GM18870 (cell line): ENCODE measurements around the gene ITPR2.
"Not testable (repeated sequence)": the region's sequence is repeated elsewhere in the genome, so short reads cannot be mapped to it uniquely, and the experiment has no call there.

Experiments
- ATAC-seq: cut with Tn5 transposase; IDR thresholded peaks from one replicate; pipeline ENCODE4 v1.9.1; 2021; ENCODE audit warnings: moderate library complexity; ENCODE audit not compliant: unreplicated experiment

Gene ITPR2

DNA sequence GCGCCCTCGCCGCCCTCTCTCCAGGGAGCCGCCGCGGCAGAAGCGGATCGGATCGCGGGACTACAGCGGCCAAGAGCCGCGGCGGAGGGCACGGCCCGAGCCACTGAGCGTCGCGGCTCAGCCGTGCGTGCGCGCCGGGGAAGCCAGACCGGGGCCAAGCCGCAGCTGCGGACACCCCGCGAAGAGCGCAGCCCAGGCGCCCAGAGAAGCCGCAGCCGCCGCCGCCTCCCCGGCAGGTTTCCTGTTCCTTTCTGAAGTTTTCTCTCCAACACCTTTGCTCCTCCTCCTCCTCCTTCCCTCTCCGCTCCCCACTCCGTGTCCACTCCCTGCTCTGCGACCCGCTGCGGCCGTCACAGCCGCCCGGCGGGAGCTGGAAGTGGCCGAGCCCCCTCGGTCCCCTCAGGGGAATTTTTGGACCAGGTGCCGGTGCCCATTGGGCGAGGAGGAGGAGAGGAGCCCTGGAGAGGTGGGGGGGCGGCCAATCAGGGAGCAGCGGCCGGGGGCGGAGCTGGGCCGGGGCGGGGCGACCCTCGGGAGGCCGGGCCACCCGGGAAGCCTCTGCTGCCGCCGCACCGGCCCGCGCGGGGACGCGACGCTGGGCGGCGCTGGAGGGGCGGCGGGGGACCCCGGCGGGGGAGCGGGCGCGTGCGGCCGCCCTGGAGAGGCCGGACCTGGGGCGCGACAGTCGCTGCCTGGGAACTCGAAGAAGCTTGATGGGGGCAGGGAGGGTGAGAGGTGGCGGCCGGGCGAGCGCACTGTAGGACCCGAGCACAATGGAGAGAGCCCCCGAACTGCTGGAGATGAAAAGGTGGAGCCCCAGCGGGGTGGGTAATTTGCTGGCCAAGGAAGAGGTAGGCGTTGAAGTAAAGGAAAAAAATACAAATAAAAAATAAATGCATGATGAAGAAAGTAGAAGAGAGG, at the start of gene ITPR2:
Gene ITPR2 (minus strand): TSS at position 373 of the 921 bp plus-strand sequence. CDS start 413 bp downstream, outside the sequence.
- ATAC-seq: peak; percentile 61

DNA sequence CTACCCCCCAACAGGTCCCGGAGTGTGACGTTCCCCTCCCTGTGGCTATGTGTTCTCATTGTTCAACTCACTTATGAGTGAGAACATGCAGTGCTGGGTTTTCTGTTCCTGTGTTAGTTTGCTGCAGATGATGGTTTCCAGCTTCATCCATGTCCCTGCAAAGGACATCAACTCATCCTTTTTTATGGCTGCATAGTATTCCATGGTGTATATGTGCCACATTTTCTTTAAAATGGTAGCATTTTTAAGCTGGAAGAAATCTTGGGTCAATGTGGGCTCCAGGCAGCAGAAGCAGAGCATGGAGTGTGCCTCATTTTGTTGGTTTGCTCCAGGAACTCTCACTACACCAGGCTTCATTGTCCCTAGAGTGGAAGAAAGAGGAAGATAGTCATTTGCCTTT, 47.6 kb upstream of the ITPR2 start:
- no peak for ATAC-seq

DNA sequence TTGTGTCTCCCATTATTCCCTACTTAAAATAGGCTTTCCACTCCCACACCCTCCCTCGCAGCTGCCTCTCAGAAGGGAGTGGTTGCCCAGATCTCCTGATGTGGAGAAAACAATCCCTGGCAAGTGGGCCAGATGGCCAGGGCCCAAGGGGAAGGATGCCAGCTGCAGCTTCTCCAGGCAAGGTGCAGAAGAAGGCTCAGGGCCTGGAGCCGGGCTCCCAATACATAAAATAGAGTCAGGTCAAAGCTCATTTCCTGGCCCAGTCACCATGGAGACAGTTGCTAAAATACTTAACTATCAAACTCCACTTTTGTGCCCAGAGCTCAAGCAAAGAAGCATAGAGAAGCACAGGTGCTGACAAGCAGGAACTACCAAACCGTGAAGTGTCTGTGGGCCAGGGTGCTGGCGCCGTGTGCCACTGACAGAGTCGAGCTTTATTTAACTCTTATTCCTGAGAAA, 45.7 kb upstream of the ITPR2 start:
- peak; percentile 62 for ATAC-seq

DNA sequence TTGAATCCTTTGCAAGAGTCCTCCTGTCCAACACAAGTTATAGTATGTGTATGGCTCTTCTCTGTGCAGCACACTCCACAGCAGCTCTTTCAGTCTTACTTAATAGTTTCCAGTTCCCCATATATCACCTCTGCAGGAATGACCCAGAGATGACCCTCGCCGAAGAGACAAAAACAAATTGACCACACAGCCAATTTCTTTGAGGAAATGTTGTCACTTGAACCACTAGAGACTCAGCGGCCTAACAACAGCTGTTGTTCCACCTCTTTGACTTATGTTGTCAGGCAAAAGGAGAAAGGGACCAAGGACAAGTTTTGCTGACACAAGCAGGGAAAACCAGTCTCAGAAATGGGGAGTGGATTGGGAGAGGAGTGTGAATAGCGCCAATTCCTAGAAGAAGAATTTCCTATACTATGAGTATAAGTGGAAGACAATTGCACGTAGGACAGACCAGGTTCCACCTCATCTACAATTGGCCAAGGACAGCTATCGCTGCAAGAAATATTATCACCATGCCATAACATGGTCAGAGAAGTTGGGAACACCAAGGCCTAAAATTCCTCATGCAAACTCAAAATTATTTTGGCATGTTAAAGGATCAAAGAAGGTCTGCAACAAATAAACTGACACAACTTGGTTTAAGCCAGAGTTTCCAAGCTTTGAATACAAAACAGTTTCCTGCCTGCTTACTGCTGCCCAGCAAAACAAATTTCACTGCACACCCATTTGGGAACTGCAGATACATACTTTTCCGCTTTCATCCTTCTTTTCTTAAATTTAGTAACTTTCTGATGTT, 41.7 kb upstream of the ITPR2 start:
- ATAC-seq: peak; percentile 71

DNA sequence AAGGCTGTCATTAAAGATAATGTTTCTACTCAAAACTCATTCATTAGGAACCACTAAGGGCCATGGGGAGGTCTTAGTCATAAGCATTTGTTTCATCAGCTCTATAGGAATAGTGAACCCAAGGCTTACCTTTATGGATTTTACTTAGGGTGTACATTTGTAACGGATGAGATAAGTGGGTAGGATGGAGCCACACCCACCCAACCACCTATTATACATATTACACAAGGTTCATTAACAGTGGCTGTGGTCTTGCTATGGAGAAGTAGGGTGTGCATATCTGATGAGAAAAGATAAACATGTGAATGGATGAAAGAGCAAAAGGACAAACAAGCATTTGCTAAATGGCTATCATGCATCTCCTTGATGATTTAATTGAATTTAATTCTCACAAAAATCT, 39.6 kb upstream of the ITPR2 start:
- no peak for ATAC-seq

DNA sequence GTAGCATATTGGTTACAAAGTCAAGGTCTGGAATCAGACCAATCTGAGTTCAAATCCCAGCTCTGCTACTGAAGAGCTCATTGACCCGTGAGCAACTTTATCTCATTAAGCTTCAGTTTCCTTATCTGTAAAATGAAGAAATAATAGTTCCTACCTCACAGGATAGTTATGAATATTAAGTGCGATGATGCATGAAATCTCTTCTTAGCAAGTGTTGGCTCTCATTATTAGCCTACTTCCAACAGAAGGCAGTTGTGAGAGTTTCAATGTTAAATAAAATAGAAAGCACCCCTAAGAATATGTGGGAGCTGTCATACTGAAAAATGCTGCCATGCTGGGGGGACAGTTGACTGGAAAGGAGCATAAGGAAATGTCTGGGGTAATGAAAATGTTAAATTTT, 39.0 kb upstream of the ITPR2 start:
- ATAC-seq: no peak

DNA sequence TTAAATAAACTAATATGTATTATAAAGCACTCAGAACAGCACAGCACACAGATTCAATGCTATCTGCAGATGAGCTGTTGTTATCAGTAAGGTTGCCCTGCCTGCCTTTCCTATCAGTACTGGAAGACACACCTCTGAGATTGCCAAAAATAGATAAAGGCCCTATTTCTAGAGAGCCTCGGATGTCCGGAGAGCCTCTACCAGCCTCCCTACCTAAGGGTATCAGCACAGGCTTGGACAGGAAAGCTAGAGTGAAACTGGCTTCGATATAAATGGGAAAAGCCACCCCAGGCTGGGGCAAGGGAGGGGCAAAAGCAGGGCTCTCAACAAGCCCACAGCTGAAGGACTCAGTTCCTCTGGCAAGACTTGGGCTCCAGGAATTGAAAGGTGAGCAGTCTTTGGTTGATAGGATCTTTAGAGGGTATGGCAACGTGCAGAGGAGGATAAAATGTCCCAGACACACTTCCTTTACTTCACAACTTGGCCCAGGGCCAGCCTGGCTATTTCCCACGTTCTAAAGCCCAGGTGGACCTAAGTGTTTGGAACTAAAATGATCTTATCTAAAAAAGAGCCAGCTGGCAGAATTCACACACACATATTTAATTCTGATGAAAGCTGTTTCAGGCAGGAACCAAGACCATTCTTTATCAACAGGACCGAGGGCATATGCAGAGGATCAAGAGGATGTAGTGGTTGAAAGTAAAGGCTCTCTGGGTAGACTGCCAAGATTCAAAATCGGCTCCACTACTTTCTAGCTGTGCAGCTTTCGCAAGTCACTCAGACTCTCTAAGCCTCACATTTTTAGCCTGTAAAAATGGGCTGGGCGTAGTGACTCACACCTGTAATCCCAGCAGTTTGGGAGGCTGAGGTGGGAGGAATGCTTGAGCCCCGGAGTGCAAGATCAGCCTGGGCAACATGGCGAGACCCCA, 37.8 kb upstream of the ITPR2 start:
- ATAC-seq: no peak

DNA sequence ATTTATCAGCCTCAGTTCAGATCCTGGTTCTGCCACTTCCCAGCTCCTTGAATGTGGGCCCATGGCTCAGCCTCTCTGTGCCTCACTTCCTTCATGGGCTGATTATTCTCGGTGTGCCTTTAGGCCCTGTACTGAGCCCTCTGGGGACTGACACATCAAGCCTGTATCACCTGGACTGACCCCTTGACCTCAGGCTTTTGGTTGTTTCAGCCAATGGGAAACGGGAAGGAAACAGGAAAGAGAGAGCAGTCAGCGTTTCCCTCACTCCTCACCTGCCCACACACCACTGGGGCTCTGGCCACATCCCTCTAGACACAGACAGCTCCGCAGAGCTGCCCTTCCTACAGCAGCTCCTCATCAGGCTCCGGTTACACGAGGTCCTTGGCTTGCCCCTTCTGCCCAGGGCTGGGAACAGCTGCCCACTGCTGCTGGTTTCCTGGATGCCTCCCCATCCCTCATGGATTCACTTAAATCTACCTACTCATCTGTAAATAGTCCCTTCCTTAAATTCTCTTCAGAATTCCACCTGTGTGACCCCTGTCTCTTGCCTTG, 37.0 kb upstream of the ITPR2 start:
- ATAC-seq: no peak

DNA sequence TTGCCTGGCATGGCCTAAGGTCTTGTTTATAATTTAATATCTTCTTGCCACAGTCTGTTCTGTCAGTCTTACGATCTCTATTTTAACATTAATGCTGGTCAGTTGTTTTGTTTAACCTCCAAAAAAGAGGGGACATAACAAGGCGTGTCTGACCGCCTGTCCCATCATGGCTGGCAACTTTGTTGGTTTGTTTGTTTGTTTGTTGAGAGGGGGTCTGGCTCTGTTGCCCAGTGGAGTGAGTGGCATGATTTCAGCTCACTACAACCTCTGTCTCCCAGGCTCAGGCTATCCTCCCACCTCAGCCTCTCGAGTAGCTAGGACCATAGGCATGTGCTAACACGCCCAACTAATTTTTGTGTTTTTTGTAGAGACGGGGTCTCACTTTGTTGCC, 36.1 kb upstream of the ITPR2 start:
- ATAC-seq: no peak

DNA sequence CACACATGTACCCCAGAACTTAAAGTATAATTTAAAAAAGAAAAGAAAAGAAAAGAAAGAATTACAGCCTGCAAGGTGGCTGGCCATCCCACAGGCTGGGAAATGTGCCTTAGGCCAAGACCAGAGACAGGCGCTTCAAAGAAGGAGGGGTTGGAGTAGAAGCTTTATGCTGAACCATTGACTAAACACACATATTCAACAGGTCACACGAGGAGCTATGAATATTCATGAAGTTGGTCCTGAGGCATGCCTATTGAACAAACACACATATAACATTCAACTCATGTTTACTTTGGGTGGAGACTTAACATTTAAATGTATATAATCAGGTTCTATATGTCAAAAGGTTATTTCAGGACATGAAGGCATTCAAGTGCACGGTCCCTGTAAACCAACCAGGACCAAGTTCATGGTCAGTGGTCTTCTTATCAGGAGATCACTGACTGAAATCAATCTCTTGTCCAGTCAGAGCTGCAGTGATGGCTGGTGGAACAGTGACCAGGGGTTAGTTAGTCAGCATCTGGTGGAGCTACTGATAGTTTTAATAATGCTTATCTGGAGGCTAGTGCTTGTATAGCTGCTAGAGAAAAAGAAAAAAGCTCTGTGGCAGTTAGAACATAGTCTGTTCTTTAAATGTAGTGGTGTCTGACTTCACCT, 35.6 kb upstream of the ITPR2 start:
- no peak for ATAC-seq

DNA sequence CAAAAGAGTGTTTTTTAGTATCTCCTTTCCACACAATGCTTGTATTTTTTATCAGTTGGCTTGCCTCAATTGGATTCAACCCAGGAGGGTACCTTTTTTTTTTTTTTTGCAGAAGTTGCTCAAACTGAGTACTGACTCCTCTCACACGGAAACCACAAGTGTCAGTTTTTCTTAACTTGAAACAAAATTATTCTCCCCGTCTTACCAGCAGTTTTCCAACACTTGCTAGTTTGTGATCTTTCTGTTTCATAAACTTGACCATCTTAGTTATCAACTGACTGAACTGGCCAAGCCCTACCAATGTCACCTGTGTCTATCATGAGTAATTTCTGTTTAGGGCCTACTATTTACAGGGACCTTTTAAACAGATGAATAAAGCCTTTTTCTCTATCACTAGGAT, 34.1 kb upstream of the ITPR2 start:
- peak; percentile 68 for ATAC-seq

DNA sequence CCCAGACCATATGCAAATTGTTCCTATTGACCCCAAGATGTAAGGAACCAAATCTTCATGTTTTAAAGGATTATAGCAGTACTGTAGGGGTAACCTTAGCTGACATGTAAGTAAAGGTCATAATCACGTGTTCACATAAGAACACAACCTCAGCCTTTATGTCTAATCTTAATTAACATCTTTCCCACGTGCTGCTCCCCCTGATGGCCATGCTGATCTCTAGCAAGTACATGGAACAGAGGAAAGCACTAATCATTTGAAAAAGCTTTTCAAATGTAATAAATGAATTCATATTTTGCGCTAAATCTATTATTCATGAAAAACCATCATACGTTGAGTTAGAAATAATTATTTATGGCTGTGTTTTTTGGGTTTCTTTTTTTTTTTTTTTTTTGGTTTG, 30.5 kb upstream of the ITPR2 start:
- no peak for ATAC-seq

DNA sequence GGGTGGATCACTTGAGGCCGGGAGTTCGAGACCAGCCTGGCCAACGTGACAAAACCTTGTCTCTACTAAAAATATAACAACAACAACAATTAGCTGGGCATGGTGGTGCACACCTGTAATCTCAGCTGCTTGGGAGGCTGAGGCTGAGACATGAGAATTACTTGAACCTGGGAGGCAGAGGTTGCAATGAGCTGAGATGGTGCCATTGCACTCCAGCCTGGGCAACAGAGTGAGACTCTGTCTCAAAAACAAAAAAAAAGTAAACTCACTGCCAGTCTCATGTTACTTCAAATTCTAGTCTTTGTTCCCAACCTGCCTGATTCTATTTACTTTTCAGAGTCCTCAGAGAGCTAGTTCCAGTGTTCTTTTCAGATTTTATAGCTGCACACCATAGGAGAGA, 29.8 kb upstream of the ITPR2 start:
- ATAC-seq: not testable (repeated sequence)

DNA sequence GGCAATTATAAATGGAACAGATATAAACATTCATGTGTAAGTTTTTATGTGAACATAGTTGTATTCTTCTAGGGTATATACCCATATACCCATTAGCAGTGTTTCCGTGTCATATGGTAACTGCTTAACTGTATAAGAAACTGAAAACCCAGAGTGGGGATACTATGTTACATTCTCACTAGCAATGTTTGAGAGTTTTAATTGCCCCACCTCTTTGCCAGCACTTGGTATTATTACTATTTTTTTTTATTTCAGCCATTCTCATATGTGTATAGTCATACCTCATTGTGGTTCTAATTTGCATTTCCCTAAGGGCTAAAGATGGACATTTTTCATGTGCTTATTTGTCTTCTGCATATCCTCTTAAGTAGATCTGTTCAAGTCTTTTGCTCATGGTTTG, 28.7 kb upstream of the ITPR2 start:
- ATAC-seq: no peak

DNA sequence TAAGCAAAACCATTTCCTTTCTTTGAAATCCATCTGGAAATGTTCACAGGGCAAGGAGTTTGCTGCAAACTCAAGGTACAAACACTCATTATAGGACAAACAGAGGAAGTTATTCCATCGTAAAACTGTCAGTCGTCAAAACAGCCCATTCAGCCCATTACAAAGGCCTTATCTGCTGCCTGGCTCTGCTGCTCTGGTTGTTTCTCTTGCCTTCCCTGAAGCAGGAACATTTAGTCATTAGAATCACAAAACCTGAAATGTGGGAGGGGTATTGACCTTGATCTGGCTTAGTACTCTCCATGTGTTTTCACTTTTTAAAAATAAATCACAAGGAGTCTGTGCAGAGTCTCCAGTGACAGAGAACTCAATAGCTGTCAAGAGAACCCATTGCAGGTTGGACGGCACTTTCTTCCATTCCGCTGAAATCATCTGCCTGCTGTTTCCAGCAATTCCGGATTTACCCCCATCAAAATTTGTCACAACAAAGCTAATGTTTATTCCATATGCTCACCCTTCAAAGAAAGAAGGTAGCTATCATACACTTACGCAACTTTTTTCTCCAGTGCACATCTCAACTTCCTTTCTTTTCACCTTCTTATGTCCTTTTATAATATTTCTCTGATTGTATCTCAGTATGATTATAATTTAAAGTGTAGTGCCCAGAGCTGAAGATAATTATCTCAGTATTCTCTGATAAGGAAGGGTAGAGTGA, 24.6 kb upstream of the ITPR2 start:
- no peak for ATAC-seq

DNA sequence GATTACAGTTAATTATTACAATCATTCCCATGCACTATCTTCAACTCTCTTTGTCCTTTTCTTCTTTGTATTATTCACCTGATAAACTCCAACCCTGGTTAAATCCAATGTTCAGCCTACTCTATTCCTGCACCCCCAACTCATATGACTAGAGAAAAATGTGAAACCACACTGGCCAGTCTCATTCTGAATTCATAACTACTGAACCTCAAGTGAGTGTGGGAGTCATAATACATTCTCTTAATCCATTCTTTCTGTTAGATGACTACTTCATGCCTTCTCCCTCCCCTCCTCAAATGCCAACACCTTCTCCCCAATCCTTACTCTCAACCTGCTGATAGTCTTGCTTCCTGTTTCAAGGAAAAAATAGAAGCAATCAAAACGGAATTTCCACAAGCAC, 22.3 kb upstream of the ITPR2 start:
- ATAC-seq: no peak

DNA sequence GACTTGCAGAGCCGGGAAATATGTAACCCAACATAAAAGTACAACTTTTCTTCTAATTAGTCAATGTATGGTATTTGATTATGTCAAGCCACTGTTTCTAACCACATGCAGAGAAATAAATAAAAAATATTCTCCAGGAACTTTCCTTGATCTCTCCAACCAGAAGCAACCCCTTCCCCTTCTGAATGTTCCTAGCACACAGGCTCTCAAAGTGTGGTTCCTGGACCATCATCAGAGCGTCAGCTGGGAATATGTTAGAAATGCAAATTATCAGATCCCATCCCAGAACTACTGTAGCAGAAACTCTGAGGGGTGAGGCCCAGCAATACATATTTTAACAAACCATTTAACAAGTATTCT, 21.0 kb upstream of the ITPR2 start:
- no peak for ATAC-seq

DNA sequence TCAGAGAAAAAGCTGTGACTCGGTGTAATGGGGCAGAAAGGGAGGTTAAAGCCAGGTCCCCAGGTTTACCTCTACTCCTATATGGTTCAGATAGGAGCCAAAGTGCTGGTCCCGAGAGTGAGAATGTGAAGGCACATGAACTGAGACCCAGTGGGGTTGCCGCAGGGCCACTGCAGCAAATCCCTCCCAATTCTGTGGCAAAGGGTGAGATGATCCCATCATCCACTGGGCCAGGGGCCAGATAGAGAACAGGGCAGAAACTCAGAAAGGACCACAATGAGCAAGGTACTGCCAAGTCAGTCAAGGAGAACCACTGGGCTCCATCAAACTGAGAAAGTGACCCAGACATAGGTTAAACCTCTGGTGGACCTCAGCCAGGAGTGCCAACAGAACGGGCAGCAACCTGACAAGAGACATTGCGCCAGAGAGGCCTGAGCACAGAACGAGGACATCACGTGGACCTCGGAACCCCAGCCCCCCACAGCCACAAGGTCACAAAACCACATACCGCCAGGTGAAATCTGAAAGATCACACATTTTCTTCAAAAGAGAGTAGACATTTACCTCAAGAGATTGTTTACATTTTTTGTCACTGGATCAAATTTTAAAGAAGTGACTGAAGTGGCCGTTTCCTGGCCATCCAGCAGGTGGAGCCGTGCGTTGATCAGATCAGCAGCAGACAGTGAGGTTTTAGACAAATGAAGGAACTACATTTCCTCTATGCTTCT, 20.5 kb upstream of the ITPR2 start:
- no peak for ATAC-seq
